Measurements from ENCODE around the gene LINS1.
"Not testable (repeated sequence)": the region's sequence is repeated elsewhere in the genome, so short reads cannot be mapped to it uniquely, and the experiment has no call there.

Gene LINS1

DNA sequence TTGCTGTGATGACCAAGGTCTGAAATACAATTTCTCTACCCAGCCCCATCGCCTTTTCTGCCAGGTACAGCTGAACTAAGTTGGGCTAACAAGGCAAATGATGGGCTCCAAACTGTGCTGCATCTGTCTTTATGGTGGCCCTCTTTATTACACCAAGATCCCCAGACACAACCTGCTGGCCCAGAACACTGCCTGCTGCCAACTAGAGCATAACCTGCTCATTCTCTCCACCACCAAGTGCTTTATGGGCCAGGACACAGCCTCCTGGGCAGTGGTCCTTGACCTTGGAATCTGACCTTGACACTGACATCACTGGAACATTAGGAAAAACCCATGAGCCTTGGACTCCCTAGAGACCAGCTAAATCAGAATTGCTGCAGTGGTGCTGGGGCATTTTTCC, 3.3 kb downstream of the LINS1 start:
- no peak for DNase-seq

DNA sequence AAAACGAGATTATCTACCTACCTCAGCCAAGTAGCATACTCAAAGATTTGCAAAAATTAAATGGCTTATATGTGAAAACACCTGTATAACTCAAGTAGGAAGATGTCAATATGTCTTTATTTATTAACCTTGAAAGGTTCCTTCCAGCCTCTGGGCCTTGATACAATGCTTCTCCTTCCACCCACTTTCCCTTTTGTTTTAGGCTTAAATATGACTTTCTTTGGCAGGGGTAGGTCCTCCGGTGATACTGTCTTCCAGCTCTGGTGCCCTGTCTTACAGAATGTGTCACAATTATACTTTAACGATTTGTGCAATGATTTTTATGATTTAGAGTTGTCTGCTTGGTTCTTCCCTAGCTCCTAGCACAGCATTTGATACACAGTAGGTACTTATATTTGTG, 4.1 kb downstream of the LINS1 start:
- no peak for DNase-seq

GRCh38 chr15:100596792-100597191, 5.2 kb downstream of the LINS1 start:
- peak; percentile 93 to 98 for DNase-seq

- no peak for DNase-seq
Observed at GRCh38 chr15:100595964-100596363, 6.0 kb downstream of the LINS1 start.

DNA sequence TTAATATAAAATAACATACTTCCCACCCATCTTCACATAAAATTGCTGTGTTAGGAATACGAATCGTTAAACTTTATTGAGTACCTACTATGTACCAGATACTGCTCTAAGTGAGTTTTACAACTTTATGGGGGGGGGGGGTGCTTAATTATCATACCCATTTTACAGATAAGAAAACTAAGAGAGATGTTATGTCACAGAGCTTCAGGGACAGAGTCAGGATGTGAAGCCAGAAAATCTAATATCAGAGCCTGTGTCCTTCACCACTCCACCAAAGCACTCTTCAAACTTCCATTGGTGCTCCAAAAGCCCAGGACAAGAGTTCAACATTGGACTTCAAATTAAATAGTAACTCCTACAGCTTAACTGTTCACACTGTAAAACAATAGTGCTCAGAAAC, 8.6 kb downstream of the LINS1 start:
- DNase-seq: no peak

GRCh38 chr15:100592898-100593297, 9.1 kb downstream of the LINS1 start:
- DNase-seq: no peak

DNA sequence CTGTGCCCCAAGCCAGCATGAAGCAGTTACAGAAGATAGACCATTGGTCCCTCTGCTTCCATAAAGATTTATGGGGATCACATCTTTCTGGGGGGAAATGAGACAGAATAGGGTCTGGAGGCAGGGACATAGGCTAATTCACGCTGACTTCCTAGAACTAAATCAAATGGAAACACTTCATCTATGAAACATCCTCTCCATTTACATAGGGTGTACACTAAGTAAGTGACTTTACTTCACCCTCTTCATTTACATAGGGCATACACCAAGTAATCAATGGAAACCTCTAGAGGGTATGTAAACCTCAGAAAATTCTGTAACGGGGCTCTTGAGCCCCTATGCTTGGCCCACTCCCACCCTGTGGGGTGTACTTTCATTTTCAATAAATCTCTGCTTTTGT, 10.1 kb downstream of the LINS1 start:
- DNase-seq: no peak

DNA sequence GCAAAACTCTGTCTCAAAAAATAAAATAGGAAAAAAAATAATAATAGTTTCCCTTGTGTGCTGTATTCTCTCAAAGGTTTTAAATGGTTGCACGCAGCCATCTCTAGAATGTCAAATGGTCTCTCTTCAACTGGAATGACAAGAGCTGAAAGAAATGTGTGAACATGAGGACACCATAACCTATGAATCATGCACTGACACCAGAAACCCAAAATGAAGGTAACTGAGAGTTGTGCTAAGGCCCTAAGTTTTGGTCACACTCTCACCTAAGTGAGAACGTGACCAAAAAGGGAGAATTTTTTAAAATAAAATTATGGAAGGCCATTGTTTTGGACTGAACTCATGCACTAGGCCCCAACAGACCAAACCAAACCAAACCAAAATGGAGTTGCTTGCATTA, 10.8 kb downstream of the LINS1 start:
- DNase-seq: not testable (repeated sequence)

DNA sequence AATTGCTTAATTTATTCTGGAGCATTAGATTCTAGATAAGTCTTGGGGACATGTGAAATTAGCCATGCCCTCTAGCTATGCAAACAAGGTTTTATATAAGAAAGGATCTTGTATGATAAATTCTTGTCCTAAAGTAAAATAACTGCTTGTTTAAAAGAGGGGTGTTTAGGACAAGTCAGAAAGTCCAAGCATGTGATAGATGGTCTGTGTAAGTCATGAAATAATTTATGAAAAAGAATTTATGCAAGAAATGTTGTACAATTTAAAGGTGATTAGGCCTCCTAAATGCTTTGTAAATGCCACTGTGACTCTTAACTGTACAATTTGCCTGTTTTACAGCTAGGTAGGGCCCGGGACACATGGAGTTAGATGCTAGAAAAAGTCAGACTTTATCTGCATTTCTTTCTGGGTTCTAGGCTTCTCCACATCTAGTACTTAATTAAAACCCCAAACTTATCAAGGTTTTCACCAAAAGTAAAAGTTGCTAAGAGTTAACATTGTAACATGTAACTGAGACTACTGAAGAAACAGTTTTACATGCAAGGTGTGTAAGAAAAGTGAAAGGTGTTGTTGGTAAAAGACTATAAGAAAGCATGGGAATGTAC, 13.2 kb downstream of the LINS1 start:
- no peak for DNase-seq

- no peak for DNase-seq
Observed at GRCh38 chr15:100580414-100580813, 21.6 kb downstream of the LINS1 start.

GRCh38 chr15:100573526-100573925, 28.5 kb downstream of the LINS1 start:
- no peak for DNase-seq

DNA sequence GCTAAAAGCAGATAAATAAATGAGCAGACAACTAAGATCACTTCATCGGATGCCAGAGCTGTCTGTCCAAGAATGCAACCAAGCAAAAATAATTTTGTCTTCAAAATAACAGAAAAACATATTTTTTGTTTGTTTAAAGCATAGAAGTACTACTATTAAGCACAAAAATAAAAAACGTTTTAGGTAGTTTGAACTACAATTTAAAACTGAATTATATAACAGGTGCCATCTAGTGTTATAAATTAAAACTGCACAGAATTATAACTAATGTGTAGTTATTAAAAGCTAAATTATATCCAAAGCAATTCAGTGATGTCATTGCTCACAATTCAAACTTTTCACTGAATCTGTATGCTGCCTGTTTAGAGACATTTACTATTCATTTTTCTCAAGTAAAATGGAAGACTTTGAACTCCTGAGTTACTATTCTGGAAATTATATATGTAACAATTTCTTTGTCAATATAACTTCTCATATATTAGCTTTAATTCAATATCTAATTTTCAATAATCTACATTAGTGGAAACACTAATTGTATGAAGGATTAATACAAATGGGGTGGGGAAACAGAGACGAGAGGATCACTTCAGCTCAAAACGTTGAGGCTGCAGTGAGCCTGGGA, 29.5 kb downstream of the LINS1 start:
- no peak for DNase-seq

DNA sequence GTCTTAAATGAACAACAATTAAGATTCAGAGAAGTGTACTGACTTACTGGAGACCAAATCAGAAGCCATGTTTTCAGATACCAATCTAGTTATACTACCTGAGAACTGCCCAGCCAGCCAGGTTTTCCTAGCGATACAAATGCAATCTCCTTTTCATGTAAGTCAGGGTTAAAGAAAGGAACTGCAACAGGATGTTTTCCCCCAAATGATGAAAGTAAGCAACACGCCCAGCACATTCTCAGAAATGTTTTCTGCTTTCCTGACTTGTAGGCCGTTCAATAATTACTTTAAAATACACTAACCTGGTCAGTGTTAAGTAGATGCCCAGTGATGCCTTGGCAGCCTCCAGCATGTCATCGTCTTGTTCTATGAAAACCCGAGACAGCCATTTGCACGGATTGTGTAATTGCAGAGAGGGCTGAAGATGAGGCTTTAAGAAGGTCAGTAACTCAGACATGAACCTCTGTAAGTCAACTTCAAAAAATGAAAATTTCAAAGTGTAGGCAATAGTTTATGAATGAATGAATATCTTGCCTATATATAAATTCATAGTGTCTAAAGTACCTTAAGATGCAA, 30.3 kb downstream of the LINS1 start:
- no peak for DNase-seq

- DNase-seq: no peak
Observed at GRCh38 chr15:100570735-100571313, 31.2 kb downstream of the LINS1 start.

DNA sequence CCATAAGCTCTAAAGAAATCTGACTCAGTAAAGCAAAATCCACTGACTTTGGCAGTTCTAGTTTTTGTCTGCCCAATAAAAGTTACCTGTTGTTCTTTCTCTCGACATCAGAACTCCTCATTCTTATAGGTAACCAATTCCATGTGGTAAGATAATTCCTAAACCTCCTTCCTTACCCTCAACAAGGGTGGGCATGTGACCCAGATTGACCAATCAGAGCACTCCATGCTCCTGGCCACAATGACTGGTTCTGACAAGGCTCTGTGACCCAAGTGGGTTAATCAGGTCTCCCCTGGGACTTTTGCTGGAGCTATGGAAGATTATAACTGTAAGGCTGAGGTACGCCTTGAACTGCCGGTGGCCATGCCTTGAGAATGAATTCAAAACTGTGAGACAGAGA, 31.7 kb downstream of the LINS1 start:
- DNase-seq: no peak

- no peak for DNase-seq
Observed at GRCh38 chr15:100569391-100569790, 32.6 kb downstream of the LINS1 start.

DNA sequence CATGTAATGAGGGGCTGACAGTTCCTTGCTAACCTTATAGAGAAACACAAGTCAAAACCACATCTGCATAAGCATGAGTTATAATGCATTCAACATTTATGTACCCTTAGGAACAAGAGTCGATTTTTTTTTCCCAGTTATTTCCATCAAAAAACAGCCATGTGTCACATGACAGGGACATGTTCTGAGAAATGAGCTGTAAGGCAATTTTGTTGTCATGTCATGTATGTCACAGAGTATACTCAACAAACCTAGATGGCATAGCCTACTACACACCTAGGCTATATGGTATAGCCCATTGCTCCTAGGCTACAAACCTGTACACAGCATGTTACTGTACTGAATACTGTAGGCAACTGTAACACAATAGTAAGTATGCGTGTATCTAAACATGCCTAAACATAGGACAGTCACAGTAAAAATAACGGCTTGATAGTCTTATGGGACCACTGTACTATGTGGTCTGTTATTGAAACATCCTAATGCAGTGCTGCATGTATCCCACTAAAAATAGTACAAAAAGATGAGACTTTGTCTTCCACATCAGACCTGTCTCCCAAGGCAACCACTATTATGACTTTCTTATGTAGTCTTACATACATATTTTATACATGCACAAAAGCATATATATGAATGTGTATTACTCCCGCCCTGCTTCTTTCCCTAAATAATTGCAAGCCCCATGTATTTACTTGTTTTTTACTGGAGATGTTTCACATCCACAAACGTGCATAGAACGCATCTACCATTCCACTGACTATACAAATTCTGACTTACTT, 34.9 kb downstream of the LINS1 start:
- no peak for DNase-seq

DNA sequence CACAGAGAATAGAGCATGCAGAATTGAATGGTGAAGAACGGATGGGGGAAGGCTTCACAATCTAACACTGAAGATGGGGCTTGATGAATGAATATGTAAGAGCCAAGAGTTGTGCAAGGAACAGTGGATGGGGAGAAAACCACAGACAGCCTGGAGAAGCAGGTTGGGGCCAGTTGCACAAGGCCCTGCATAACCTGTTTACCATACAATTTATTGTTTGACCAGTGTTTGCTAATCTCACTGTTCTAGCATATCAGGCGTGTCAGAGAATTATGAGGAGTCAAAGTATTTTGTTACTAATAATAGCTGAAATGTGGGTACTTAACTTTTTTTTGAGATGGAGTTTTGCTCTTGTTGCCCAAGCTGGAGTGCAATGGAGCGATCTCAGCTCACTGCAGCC, 36.4 kb downstream of the LINS1 start:
- no peak for DNase-seq

DNA sequence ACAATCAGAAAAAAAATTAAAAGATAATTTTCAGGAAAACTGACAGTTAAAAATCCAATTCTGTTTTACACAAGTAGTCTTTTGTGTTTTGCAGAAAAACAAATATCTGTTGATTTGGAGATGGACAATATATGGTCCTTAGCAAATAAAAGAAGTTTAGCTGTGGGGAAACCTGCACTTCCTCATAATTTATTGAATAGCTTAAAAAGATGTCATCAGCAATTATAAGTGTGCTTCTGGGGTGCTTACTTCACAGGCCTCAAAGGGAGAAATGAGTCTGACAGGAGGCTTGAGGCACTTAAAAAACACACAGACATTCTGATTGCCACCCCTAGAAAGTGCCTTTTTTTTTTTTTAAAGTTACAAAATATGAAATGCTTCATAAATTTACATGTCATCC, 41.7 kb downstream of the LINS1 start:
- DNase-seq: no peak

DNA sequence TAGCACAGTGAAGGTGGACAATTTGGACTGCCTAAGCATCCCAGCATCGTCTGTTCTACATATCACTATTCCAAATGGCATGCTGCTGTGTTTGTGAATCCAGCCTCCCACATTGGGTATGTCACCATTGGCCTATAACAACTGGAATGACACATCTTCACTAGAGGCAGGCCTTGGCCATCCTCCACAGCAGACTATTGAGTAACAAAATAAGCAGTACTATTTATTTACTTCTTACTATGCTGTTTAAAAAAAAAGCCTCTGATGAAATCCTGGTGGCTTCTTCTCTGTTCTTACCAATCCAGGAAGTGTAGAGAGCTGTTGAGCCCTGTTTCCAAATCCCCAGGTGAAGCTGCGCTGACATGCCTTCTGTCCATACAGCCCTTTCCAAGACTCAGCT, 42.7 kb downstream of the LINS1 start:
- no peak for DNase-seq

GRCh38 chr15:100558771-100559254, 43.2 kb downstream of the LINS1 start:
- DNase-seq: no peak

DNA sequence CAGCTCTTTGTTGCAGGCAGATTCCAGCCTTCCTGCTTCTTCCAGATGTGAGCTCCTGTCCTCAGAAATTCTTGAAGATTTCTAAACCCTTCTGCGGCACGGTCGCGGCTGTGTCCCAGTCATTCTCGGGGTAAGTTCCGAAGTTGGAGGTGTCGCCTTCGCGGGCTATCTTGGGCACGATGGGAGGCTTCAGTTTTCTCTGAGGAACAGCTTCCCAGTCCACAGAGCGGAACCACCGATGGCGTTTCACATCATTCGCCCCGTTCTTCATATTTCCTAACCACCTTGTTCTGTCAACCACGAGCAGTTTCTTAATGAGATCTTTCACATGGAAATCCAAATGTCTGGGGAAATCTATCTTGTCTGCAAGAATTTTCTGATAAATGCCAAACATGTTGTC, 48.5 kb downstream of the LINS1 start:
- no peak for DNase-seq

- DNase-seq: no peak
Observed at GRCh38 chr15:100547961-100548360, 54.0 kb downstream of the LINS1 start.

DNA sequence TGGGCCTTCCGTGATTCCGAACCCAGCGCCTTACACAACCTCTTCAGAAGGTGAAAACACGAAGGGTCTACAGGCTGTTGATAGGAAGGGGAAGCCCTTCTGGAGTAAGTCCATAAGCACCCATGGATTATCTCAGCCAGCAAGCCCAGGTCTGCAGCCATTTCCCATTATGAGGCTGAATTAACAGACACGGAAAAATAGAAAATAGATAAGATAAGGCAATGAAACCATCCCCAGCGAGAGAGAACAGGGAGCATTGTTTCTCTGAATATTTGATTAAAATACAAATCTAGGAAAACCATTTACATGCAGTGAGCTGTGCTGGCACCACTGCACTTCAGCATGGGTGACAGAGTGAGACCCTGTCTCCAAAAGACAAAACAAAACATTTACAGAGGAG, 57.0 kb downstream of the LINS1 start:
- DNase-seq: no peak
